ENCODE results near the gene ESPNL.

The ESPNL gene

GRCh38 chr2:238077292-238077691, 22.8 kb upstream of the ESPNL start:
- no peak for DNase-seq

- DNase-seq = no peak
These were observed 20.2 kb upstream of the ESPNL start for GRCh38 chr2:238079874-238080327.

- DNase-seq = no peak
These were observed 19.6 kb upstream of the ESPNL start for GRCh38 chr2:238080518-238080917.

GRCh38 chr2:238081150-238081549, 19.0 kb upstream of the ESPNL start:
- no peak for DNase-seq

GRCh38 chr2:238081561-238081960, 18.6 kb upstream of the ESPNL start:
- DNase-seq = no peak

- no peak for DNase-seq
These were observed 18.0 kb upstream of the ESPNL start for GRCh38 chr2:238082151-238082550.

GRCh38 chr2:238082827-238083226, 17.3 kb upstream of the ESPNL start:
- DNase-seq = no peak

GRCh38 chr2:238083919-238084318, 16.2 kb upstream of the ESPNL start:
- no peak for DNase-seq

GRCh38 chr2:238084761-238085160, 15.4 kb upstream of the ESPNL start:
- no peak for DNase-seq

GRCh38 chr2:238085899-238086298, 14.2 kb upstream of the ESPNL start:
- DNase-seq = no peak

GRCh38 chr2:238087211-238087610, 12.9 kb upstream of the ESPNL start:
- no peak for DNase-seq

GRCh38 chr2:238090887-238091286, 9.3 kb upstream of the ESPNL start:
- no peak for DNase-seq

- no peak for DNase-seq
These were observed 8.6 kb upstream of the ESPNL start for GRCh38 chr2:238091436-238092060.

- no peak for DNase-seq
These were observed 7.6 kb upstream of the ESPNL start for GRCh38 chr2:238092486-238093035.

GRCh38 chr2:238093181-238094140, 6.7 kb upstream of the ESPNL start:
- no peak for DNase-seq

GRCh38 chr2:238094438-238095022, 5.6 kb upstream of the ESPNL start:
- DNase-seq = no peak

- no peak for DNase-seq
These were observed 5.0 kb upstream of the ESPNL start for GRCh38 chr2:238095143-238095542.

GRCh38 chr2:238096311-238097011, 3.7 kb upstream of the ESPNL start:
- no peak for DNase-seq

- no peak for DNase-seq
These were observed 2.7 kb upstream of the ESPNL start for GRCh38 chr2:238097201-238097987.

GRCh38 chr2:238097988-238098871, 1.9 kb upstream of the ESPNL start:
- DNase-seq = no peak

Measured in NCI-H524 treated with DMSO at 0.1 percent for 48 hours (cell line).